Mucosa of descending colon (tissue), 3 donors: Measurements from ENCODE around the gene ADGRG1. TPM values are rescaled to one million over a fixed set of nuclear protein-coding genes. Genes with fewer than 3 reads are reported as not detected.

Experiments
- ATAC-seq: fragments of 200-7000 bp; cut with Tn5 transposase; one replicate; pipeline ENCODE4 v1.9.1; 2020; ENCODE audit warnings: mild to moderate bottlenecking, moderate library complexity
- DNase-seq, 3 donors: peaks; one replicate each; pipeline ENCODE4 v3.0.0-alpha.2; 2020
- H3K36me3 ChIP-seq: fragments of 200-600 bp; one replicate; pipeline ENCODE4 v1.8.0; 2021; ENCODE audit warnings: low read depth, mild to moderate bottlenecking
- H3K4me1 ChIP-seq: fragments of 200-600 bp; one replicate; pipeline ENCODE4 v1.8.0; 2021; ENCODE audit warnings: low read depth, mild to moderate bottlenecking
- H3K4me3 ChIP-seq: fragments of 200-600 bp; one replicate; pipeline ENCODE4 v1.8.0; 2021; ENCODE audit warnings: mild to moderate bottlenecking
- H3K9me3 ChIP-seq: fragments of 200-600 bp; one replicate; pipeline ENCODE4 v1.8.0; 2021; ENCODE audit warnings: mild to moderate bottlenecking
- intact Hi-C, 2 donors: fragments of 100-400 bp; cut with DNase I in 1 of 2; cut with micrococcal nuclease in 1 of 2; formaldehyde crosslinking; loops; one replicate each; pipeline versions ENCODE4 v1.11.0 to v1.11.1; 2022; cut with DNase I, micrococcal nuclease
- total RNA-seq, 3 donors: library from RNA; stranded (reverse); fragmentation: NEBNext Ultra II Directional in 2 of 3; extraction: Animal tissue kit (Norgen Biotek cat#: 25700) in 2 of 3; gene quantifications; one replicate each; pipeline versions ENCODE4 v1.2.1 to v1.2.4, GENCODE V29; 2021 to 2023
- TF ChIP-seq, protein P1 (sequence below): fragments of 200-600 bp; IDR thresholded peaks from one replicate; pipeline ENCODE4 v1.8.0; 2022; ENCODE audit warnings: antibody characterized with exemption, mild to moderate bottlenecking
- donor health status: DM: no; HTN: no; CAD: no; lungs with moderate emphysema.
- donor health status: DM: no; HTN: no; CAD: no.
- donor health status: DM: no; HTN: yes; CAD: no.

Gene ADGRG1
- total RNA-seq, 3 donors from 2014 or later: 37.0 to 104 (median 98.4) TPM

DNA sequence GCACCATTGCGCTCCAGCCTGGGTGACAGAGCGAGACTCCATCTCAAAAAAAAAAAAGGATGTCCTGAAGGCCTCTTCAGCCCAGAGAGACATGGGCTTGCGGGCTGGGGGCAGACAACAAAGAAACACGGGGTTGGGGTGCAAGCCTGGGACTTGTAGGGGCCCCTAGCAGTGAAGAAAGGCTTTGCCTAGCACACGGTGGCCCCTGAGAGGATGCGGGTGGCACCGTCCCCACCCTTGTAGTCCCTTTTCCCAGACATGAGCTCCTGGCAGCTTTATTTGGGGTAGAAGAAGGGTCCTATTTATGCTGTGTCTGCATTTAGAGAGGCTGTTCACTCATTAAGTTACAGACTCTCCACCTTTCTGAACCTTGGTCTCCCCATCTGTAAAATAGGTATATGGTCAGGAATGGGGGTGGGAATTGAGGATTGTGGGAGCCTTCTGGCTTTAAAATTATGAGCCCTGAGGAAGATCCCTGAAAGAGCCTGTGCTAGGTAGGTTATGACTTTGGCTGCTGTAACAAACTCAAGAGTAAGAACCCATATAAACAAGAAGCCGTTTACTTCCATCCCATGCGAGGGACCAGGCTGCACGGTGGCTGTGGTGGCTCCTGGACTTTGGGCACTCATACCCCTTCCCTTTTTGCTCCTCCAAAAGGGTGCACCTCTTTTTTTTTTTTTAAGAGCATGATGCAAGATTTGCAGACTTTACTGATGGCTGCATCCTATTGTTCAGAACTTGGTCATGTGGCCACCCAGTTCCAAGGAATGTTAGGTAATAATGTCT is 20.6 kb upstream of the ADGRG1 start:
- intact Hi-C loops: no loop called here
- TF ChIP-seq, protein P1, sequence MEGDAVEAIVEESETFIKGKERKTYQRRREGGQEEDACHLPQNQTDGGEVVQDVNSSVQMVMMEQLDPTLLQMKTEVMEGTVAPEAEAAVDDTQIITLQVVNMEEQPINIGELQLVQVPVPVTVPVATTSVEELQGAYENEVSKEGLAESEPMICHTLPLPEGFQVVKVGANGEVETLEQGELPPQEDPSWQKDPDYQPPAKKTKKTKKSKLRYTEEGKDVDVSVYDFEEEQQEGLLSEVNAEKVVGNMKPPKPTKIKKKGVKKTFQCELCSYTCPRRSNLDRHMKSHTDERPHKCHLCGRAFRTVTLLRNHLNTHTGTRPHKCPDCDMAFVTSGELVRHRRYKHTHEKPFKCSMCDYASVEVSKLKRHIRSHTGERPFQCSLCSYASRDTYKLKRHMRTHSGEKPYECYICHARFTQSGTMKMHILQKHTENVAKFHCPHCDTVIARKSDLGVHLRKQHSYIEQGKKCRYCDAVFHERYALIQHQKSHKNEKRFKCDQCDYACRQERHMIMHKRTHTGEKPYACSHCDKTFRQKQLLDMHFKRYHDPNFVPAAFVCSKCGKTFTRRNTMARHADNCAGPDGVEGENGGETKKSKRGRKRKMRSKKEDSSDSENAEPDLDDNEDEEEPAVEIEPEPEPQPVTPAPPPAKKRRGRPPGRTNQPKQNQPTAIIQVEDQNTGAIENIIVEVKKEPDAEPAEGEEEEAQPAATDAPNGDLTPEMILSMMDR: no peak

DNA sequence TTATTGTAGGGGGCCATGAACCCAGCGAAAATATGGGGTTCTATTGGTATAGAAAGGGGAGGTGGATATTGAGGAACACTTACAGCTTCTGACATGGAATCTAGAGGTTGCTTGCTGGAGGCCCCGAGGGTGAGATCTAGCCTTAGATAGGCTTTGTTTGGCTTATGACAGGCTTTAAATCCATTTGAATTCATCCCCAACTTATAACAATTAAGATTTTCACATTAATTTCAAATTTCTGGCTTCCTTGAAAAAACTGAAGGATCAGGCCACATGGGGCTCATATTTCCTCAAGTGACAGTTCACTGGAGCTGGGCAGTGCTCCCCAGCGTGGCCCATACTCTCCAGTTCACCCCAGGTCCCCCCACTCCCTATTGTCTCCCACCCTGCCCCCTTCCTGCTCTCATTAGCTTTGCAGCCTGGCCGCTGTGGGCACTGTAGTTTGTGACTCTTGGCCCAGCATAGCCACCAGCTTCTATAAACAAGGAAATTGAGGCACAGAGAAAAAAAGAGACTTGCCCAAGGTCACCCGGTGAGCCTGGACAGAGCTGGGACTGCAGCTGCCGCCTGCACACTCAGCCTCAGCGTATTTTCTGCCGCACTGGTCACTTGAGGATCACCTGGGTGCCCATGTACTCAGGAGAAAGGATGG is 19.8 kb upstream of the ADGRG1 start:
- DNase-seq: no peak
- H3K36me3 ChIP-seq: no peaks in the 10 kb centered on the region
- H3K9me3 ChIP-seq: no peaks in the 10 kb centered on the region
- H3K4me3 ChIP-seq: no peak overlapping the region
- TF ChIP-seq, protein P1: no peak
- ATAC-seq: no peak
- intact Hi-C loops: no loop called here
- peaks cover 13% of the 10 kb centered on the region for H3K4me1 ChIP-seq

More for the DNA sequence above, 20.6 kb upstream of the ADGRG1 start:
- H3K4me1 ChIP-seq: peaks cover 13% of the 10 kb centered on the region
- no peak overlapping the region for H3K4me3 ChIP-seq
- H3K9me3 ChIP-seq: no peaks in the 10 kb centered on the region
- ATAC-seq: no peak
- no peak for DNase-seq
- no peaks in the 10 kb centered on the region for H3K36me3 ChIP-seq

DNA sequence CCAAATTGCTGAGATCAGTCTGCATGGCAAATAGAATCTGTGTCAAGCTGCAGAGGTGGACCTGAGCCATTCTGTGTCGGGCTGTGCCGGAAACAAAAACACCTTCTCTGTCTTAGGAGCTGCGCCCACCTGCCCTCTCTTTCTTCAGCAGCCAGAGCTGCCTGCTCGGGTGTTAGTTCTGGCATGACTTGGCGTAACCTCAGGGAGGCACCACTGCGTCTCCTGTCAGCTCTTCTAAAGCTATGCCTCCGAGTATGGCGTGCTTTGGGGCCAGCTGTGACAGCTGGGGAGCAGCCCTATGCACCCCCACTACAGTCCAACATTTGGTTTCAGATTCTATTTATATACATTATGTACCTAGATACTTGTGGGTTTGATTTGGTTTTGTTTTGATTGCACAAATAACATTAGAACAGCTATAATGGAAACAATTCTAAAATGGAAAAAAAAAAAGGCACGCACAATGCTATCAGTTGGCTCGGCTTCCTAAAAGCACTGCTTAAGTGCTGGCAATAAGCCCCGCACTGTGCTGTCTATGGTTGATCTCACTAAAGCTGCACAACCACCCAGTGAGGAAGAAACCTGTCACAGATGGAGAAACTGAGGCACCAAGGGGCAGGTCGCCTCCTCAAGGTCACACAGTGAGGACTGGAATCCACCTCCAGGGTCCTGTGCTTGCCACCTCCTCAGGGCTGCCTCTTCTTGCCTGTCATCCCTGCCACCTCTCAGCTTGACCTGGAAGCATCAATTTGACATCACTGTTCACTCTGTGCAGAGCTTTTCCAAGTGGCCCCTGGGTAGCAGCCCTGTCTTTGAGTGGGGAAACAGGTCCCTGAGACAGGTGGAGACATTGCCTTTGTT is 18.7 kb upstream of the ADGRG1 start:
- peak; percentile 72 for ATAC-seq
- intact Hi-C loops: no loop called here
- TF ChIP-seq, protein P1: no peak
- H3K4me3 ChIP-seq: no peak overlapping the region
- DNase-seq: peak in 2 of 3 donors; percentile 50 to 52
- no peaks in the 10 kb centered on the region for H3K9me3 ChIP-seq
- H3K36me3 ChIP-seq: no peaks in the 10 kb centered on the region
- peaks cover 13% of the 10 kb centered on the region for H3K4me1 ChIP-seq

DNA sequence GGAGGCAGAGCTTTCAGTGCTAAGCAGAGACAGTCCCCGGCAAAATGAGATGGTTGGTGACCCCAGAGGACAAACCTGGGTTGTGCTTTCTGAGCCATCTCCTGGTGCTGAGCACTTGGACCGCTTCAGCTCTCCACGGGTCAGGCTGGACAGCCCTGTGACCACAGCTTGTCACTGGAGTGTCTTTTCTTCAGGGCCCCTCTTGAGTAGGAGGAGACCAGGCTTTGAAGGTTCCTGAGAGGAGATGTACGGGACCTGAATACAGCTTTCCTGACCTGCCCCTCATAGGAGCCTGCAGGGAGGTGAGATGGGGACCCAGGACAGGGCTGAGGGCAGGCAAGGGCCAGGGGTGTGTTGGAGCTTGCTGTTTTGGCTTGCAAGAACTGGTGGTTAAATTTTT is 17.8 kb upstream of the ADGRG1 start:
- intact Hi-C loops: no loop called here
- H3K4me1 ChIP-seq: peaks cover 13% of the 10 kb centered on the region
- no peak for DNase-seq

DNA sequence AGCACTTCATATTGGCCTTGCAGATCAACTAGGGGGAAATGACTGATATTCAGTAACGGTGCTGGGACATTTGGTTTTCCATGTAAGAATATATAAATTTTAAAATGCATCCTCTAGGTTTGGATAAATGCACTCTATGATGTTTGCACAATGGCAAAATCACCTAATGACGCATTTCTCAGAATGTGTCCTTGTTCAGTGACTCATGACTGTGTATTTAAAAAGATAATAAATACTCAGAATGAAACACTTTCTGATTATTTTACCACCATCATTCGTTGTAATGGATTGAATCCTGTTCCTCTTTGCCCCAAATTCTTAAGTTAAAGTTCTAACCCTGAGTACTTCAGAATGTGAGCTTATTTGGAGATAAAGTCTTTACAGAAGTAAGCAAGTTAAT is 17.2 kb upstream of the ADGRG1 start:
- H3K36me3 ChIP-seq: no peaks in the 10 kb centered on the region
- DNase-seq: no peak
- no peaks in the 10 kb centered on the region for H3K9me3 ChIP-seq
- ATAC-seq: no peak
- intact Hi-C loops: no loop called here
- H3K4me3 ChIP-seq: no peak overlapping the region
- peaks cover 16% of the 10 kb centered on the region for H3K4me1 ChIP-seq
- TF ChIP-seq, protein P1: no peak

More for the DNA sequence above, 17.8 kb upstream of the ADGRG1 start:
- no peak overlapping the region for H3K4me3 ChIP-seq
- H3K9me3 ChIP-seq: no peaks in the 10 kb centered on the region
- no peaks in the 10 kb centered on the region for H3K36me3 ChIP-seq
- TF ChIP-seq, protein P1: no peak
- no peak for ATAC-seq
